ENCODE data around the gene TXNDC5.

The TXNDC5 gene

GRCh38 chr6:7888587-7889357 lies 21.8 kb downstream of the TXNDC5 start:
- Histone ChIP-seq H3K27ac (ENCODE audit: extremely low read depth, low read depth, low read length) (no peak overlapping the region), H3K4me3 (ENCODE audit: low read depth, low read length) (no peak overlapping the region), H3K36me3 (ENCODE audit: control insufficient read depth in 2 of 2, insufficient read depth in 1 of 2, low read length in 2 of 2) (peaks cover 64 to 100% of the 10 kb centered on the region in 2 experiments), H3K4me1 (ENCODE audit: control insufficient read depth, insufficient read depth, low read length) (no peaks in the 10 kb centered on the region), H3K9me3 (ENCODE audit: control insufficient read depth, insufficient read depth, low read depth, low read length) (no peaks in the 10 kb centered on the region)
- TF ChIP-seq ZNF76 (tag by site-specific recombination; IDR thresholded peaks at IDR 0.05; ENCODE audit: borderline replicate concordance, low read depth) (no peak), GLIS1 (tag by site-specific recombination; IDR thresholded peaks at IDR 0.05) (no peak), ZNF768 (tag by site-specific recombination; IDR thresholded peaks at IDR 0.05) (no peak), ZNF133 (tag by site-specific recombination; IDR thresholded peaks at IDR 0.05) (no peak)
- TF ChIP-seq, protein P1, sequence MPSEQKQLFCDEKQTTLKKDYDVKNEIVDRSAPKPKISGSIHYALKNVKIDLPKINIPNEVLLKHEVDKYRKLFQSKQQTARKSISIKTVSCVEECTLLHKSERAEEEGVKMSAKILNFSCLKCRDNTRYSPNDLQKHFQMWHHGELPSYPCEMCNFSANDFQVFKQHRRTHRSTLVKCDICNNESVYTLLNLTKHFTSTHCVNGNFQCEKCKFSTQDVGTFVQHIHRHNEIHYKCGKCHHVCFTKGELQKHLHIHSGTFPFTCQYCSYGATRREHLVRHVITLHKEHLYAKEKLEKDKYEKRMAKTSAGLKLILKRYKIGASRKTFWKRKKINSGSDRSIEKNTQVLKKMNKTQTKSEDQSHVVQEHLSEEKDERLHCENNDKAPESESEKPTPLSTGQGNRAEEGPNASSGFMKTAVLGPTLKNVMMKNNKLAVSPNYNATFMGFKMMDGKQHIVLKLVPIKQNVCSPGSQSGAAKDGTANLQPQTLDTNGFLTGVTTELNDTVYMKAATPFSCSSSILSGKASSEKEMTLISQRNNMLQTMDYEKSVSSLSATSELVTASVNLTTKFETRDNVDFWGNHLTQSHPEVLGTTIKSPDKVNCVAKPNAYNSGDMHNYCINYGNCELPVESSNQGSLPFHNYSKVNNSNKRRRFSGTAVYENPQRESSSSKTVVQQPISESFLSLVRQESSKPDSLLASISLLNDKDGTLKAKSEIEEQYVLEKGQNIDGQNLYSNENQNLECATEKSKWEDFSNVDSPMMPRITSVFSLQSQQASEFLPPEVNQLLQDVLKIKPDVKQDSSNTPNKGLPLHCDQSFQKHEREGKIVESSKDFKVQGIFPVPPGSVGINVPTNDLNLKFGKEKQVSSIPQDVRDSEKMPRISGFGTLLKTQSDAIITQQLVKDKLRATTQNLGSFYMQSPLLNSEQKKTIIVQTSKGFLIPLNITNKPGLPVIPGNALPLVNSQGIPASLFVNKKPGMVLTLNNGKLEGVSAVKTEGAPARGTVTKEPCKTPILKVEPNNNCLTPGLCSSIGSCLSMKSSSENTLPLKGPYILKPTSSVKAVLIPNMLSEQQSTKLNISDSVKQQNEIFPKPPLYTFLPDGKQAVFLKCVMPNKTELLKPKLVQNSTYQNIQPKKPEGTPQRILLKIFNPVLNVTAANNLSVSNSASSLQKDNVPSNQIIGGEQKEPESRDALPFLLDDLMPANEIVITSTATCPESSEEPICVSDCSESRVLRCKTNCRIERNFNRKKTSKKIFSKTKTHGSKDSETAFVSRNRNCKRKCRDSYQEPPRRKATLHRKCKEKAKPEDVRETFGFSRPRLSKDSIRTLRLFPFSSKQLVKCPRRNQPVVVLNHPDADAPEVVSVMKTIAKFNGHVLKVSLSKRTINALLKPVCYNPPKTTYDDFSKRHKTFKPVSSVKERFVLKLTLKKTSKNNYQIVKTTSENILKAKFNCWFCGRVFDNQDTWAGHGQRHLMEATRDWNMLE (tag by site-specific recombination; conservative IDR thresholded peaks at IDR 0.05; ENCODE audit: low read depth), result no peak
- POLR2A ChIA-PET, result no interaction called here
- CTCF ChIA-PET, result interaction anchor here (0.7 to 2.6 kb wide), 4 partner anchors 117 to 219 kb away, joined by 3 to 10 read pairs (median 6); no protein-coding TSS in a partner anchor

DNA sequence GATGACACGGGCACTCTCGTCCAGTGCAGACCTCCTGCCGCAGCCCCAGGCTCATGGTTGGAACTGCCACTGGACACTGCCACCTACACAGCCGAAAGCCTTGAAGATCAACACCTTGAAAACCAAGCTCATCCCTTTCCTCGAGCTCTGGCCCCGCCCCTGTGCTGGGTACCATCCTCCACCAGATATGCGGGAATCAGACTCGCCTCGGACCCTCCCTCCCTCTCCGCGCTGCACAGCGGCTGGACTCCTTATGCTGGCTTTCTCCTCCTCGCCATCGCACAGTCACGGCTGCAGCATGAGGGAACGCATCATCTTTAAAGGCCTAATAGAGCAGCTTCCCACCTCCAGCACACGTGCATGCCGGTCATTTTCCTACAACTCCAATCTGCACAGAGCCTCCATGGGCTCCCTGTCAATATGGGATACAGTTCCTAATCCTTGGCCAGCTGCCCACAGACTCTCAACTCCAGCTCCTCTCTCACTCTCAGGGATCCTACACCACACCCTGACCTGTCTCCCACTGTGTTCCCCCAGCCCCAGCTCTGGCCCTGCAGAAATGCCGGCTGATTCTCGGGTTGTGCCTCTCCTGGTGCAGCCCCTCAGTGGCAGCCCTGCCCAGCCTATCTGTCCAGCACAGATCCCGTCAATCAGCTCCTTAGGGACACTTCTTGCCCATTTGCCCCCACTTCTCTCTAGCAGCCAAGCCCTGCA lies 23.2 kb downstream of the TXNDC5 start:
- POLR2A ChIA-PET, result interaction anchor here (1.0 kb wide), 1 partner anchor 160 kb away, joined by 3 read pairs; no protein-coding TSS in a partner anchor
- Histone ChIP-seq H3K4me1 (ENCODE audit: control insufficient read depth, insufficient read depth, low read length) (no peaks in the 10 kb centered on the region), H3K27ac (ENCODE audit: extremely low read depth, low read depth, low read length) (no peak overlapping the region), H3K4me3 (ENCODE audit: low read depth, low read length) (no peak overlapping the region), H3K36me3 (ENCODE audit: control insufficient read depth in 2 of 2, insufficient read depth in 1 of 2, low read length in 2 of 2) (peaks cover 63 to 100% of the 10 kb centered on the region in 2 experiments), H3K9me3 (ENCODE audit: control insufficient read depth, insufficient read depth, low read depth, low read length) (no peaks in the 10 kb centered on the region)
- CTCF ChIA-PET, result interaction anchor here (2.6 kb wide), 1 partner anchor 172 kb away, joined by 8 read pairs; no protein-coding TSS in a partner anchor
- no peak for TF ChIP-seq ZNF2 (tag by site-specific recombination; IDR thresholded peaks at IDR 0.05)
- TF ChIP-seq ZNF549 (tag by site-specific recombination; IDR thresholded peaks at IDR 0.05), result no peak
- no peak for TF ChIP-seq ZNF175 (tag by site-specific recombination; IDR thresholded peaks at IDR 0.05)

DNA sequence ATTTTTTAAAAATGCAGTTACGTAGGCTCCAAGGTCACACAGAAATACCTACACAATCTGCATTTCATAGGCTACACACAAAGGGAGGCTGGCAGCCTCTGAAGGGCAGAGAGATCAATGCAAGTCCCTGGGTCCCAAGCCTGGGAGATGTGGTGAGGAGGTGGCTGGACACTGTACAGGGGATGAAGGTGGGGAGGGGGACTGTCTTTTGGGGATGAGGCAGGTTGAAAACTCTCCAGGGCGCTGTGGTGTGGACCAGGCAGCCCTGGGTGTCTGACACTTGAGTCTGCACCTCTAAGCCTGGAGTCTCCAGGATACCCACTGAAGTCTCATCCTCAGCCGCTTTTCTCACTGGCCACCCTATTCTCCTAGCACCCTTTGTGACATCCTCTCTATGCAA lies 24.5 kb downstream of the TXNDC5 start:
- no peak for TF ChIP-seq TSHZ1 (tag by site-specific recombination; IDR thresholded peaks at IDR 0.05; ENCODE audit: borderline replicate concordance)
- TF ChIP-seq, protein P2, sequence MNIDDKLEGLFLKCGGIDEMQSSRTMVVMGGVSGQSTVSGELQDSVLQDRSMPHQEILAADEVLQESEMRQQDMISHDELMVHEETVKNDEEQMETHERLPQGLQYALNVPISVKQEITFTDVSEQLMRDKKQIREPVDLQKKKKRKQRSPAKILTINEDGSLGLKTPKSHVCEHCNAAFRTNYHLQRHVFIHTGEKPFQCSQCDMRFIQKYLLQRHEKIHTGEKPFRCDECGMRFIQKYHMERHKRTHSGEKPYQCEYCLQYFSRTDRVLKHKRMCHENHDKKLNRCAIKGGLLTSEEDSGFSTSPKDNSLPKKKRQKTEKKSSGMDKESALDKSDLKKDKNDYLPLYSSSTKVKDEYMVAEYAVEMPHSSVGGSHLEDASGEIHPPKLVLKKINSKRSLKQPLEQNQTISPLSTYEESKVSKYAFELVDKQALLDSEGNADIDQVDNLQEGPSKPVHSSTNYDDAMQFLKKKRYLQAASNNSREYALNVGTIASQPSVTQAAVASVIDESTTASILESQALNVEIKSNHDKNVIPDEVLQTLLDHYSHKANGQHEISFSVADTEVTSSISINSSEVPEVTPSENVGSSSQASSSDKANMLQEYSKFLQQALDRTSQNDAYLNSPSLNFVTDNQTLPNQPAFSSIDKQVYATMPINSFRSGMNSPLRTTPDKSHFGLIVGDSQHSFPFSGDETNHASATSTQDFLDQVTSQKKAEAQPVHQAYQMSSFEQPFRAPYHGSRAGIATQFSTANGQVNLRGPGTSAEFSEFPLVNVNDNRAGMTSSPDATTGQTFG (tag by site-specific recombination; IDR thresholded peaks at IDR 0.05; ENCODE audit: borderline replicate concordance), result no peak
- TF ChIP-seq YY1 (tag by site-specific recombination; IDR thresholded peaks at IDR 0.05), result no peak
- Histone ChIP-seq H3K27ac (ENCODE audit: extremely low read depth, low read depth, low read length) (no peak overlapping the region), H3K9me3 (ENCODE audit: control insufficient read depth, insufficient read depth, low read depth, low read length) (no peaks in the 10 kb centered on the region), H3K4me3 (ENCODE audit: low read depth, low read length) (no peak overlapping the region), H3K4me1 (ENCODE audit: control insufficient read depth, insufficient read depth, low read length) (no peaks in the 10 kb centered on the region), H3K36me3 (ENCODE audit: control insufficient read depth in 2 of 2, insufficient read depth in 1 of 2, low read length in 2 of 2) (peaks cover 52 to 99% of the 10 kb centered on the region in 2 experiments)
- ChIA-PET CTCF (interaction anchor here (0.6 to 1.3 kb wide), 4 partner anchors 69 to 167 kb away, joined by 3 to 5 read pairs (median 4); no protein-coding TSS in a partner anchor), POLR2A (no interaction called here)

Measured in HEK293 (cell line).